GM21619 (cell line): Measurements from ENCODE around the gene CHRM5.
"Not testable (repeated sequence)": the region's sequence is repeated elsewhere in the genome, so short reads cannot be mapped to it uniquely, and the experiment has no call there.

Experiments used
- ATAC-seq: cut with Tn5 transposase; IDR thresholded peaks from one replicate; pipeline ENCODE4 v1.9.1; 2021; ENCODE audit not compliant: unreplicated experiment

The CHRM5 gene

DNA sequence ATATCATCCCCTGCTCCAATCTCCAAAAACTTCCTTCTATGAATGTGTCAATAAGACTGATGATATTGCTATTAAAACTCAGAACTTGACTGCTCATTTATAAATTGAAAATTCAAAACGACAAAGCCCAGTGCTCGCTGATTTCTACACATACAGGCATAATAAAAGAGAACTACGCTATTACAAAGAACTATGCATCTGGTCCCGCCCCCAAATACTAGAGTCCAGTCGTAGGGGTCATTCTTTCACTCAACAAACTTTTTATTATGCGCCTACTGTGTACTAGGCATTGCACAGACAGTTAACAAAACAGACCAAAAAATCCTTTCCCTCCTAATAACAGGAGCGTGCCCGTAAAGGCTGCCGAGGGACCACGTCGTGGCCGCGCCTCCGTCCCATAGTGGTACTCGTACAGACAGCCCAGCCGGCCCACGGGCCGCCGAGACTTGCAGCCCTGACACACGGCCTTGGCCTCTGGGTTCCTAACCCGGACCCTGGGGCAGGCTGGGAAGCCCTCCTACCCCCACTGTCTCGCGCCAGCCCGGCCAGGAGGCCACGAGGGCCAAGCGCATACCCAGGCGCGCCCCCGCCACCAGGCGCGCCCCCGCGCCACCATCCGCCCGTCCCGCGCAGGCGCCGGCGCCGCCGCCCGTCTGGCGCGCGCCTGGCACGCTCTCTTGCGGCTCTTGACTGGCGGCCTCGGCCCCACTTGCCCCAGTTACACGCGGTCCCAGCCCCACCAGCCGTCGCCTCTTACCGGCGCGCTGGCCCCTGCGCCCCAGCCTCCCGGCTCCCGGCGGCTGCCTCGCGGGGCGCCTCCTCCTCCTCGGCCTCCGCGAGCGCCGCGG is 70.0 kb downstream of the CHRM5 start:
- ATAC-seq, result peak; percentile 62

DNA sequence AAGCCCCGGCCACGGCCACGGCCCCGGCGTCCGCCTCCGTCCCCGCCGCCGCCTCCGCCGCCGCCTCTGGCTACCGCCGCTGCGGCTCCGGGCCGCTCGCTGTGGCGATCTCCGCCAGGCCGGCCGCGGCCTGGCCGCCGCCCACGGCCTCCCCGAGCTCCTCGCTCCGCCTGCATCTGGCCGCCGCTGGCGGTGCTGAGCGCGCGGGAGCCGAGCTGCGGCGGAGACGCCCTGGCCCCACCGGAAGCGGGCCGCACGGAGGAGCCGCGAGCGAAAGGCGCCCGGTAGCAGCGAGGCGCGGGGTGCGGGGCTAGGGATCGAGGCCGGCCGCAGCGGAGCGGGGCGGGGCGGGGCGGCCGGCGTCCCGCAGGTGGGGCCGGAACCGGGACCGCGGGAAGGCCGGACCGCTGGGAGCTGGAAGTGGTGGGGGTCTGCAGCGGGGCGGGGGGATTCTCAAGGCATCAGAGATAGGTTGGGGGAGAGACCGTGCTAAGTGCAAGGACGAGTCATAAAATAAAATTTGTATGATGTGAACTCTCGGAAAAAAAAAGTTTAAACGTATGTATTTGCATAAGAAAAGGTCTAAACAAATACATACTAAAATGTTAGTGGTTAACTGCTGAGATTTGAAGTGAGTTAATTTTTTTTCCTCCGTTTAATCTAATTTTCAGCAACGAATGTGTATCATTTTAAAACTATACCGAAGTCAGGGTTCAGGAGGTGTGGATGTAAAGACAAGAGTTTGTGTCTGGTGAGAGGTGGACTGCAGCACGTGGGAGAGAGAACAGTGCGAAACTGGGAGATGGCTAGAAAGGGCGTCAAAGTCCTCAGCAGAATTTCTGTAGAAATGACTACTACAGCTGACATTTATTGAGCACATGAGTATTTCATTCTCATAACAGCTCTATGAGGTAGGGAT is 70.8 kb downstream of the CHRM5 start, which contains the start of gene AVEN:
Gene AVEN (minus strand): TSS at position 334 of the 919 bp plus-strand sequence. CDS start 158 bp downstream, at position 176.
- ATAC-seq, result peak; percentile 36

DNA sequence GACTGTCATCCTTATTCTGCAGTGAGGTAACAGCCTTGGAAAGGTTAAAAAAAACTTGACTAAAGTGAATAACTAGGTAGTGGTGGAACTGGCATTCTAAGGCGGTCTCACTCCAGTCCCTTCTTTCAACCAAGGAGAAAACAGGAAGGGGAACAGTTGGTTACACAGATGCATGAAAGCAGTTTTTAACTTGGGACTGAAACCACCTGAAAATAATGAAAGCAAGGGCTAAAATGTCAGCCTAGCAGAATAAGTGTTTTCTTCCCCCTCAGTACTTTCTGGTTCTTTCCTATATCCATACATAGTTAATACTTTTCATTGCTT is 71.5 kb downstream of the CHRM5 start:
- peak; percentile 12 for ATAC-seq

DNA sequence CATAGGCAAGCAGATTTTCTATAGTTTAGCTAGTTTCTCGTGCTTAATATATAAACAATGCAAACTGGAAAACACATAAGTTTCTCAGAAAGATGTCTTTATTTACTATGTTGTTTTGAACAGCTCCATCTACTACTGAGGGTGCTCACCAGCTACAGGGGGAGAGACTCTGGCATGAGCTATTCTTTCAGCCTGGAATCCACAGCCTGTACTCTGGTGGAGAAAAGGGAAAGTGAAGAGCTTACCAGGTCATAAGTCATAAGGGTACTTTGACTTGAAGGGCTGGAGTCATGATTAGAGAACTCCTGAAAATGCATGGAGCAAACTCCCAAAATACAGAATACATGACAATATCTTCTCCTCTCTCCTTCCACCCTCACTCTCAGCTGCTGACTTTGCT is 75.1 kb downstream of the CHRM5 start:
- ATAC-seq, result no peak

DNA sequence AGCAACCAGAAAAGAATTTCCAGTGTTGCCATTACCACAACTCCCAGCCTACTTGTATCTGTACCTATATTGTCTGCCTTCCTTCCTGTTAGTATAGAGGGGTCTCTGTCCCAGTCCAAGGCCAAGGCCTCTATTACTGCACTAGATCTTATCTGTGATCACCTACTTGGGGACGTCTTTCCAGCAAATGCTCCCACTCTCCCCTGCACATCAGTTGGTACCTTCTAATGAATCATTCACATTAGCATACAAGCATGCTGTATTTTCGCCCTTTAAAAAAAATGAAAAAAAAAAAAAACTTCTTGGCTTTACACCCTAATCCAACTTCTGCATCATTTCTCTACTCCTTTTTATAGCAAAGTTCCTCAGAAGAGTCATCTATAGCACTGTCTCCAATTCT is 75.5 kb downstream of the CHRM5 start:
- ATAC-seq, result no peak

DNA sequence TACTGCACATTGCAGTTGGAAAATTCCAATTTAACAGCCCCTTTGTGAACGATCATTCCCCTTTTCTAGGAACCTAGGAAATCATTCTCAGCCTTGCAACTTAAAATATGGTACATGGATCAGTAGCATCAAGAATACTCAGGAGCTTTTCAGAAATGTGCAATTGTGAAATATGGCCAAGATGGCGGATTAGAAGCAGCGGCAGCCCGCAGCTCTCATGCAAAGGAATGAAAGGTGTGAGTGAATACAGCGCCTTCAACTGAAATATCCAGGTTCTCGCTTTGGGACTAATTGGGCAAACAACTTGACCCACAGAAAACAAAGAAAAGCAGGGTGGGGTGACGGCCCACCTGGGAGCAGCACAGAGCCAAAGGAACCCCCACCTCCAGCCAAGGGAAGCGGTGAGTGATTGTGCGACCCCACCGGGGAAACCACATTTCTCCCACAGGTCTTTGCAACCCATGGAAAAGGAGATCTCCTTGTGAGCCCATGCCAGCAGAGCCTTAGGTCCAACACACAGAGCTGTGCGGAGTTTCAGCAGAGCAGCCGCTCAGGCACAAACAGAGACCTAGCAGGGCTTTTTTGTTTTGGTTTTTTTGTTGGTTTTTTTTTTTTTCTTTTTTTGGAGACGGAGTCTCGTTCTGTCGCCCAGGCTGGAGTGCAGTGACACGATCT is 78.3 kb downstream of the CHRM5 start:
- no peak for ATAC-seq

DNA sequence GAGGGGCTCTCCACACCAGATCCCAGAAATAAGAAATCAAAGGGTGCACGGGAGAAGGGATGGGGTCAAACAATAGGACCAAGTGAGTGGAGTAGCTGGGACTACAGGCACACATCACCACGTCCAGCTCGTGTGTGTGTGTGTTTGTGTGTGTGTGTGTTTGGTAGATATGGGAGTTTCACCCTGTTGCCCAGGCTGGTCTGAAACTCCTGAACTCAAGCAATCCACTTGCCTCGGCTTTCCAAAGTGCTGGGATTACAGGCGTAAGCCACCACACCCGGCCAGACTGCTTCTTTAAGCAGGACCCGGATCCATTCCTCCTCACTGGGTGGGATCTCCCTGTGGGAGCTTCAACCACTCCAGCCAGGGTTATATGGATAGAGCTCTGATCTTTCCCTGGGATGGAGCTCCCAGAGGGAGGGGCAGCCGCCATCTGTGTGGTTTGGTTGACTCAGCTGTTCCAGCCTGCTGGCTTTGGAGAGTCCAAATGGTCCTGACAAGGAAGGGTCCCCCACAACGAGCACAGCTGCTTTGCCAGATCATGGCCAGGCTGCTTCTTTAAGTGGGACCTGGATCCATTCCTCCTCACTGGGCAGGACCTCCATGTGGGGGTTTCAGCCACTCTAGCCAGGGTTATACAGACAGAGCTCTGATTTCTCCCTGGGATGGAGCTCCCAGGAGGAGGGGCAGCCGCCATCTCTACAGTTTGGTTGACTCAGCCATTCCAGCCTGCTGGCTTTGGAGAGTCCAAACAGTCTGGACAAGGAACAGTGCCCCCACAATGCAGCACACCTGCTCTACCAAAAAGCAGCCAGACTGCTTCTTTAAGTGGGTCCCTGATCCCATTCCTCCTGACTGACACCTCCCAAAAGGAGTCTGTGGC is 79.8 kb downstream of the CHRM5 start:
- ATAC-seq, result no peak

DNA sequence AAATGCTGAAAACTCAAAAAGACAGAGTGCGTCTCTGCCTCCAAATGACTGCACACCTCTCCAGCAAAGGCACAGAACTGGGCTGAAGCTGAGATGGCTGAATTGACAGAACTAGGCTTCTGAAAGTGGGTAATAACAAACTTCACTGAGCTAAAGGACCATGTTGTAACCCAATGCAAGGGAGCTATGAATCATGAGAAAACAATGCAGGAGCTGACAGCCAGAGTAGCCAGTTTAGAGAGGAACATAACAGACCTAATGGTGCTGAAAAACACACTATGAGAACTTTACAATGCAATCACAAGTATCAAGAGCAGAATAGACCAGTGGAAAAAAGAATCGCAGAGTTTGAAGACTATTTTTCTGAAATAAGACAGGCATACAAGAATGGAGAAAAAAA is 80.8 kb downstream of the CHRM5 start:
- no peak for ATAC-seq

DNA sequence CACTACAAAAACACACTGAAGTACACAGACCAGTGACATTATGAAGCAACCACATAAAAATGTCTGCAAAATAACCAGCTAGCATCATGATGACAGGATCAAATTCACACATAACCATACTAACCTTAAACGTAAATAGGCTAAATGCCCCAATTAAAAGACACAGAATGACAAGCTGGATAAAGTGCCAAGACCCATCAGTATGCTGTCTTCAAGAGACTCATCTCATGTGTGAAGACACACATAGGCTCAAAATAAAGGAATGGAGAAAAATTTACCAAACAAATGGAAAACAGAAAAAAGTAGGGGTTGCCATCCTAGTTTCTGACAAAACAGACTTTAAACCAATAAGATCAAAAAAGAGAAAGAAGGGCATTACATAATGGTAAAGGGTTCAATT is 82.1 kb downstream of the CHRM5 start:
- ATAC-seq, result not testable (repeated sequence)

DNA sequence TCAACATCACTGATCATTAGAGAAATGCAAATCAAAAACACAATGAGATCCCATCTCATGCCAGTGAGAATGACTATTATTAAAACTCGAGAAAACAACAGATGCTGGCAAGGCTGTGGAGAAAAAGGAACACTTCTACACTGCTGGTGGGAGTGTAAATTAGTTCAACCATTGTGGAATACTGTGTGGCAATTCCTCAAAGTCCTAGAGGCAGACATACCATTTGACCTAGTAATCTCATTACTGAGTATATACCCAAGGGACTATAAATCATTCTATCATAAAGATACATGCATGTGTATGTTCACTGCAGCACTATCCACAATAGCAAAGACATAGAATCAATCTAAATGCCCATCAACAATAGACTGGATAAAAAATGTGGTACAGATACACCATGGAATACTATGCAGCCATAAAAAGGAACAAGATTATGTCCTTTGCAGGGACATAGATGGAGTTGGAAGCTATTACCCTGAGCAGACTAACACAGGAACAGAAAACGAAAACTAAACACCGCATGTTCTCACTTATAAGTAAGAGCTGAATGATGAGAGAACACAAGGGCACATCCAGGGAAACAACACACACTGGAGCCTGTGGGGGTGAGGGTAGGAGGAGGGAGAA is 85.9 kb downstream of the CHRM5 start:
- no peak for ATAC-seq

DNA sequence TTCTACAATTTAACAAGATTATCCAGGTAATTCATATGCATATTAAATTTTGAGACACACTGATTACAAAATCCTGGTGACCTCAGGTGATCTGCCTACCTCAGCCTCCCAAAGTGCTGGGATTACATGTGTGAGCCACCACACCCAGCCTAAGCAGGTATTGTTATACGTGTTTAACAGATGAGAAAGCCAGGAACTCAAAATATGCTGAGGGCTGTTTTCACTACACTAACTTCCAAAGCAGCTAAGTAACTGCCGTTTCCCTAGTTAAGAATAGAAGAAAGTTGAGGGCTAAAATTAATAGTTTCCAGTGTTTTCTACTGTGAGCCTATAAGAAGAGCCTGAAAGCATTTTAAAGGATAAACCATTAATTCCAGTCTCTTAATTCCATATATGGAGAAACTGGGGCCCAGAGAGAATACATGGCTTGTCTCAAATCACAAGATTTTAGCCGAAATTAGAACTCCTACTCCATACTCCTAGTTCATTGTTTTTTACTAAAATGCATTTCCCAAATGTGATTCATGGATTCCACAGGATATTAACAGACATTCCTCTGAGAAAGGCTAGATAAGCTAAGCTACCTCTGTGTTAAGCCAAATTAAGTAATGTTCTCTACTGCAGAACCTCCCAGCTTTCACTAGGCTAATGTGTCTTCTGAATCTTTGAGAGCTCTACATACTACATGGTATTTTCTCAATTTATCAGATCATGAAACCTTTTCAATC is 87.7 kb downstream of the CHRM5 start:
- ATAC-seq, result no peak

DNA sequence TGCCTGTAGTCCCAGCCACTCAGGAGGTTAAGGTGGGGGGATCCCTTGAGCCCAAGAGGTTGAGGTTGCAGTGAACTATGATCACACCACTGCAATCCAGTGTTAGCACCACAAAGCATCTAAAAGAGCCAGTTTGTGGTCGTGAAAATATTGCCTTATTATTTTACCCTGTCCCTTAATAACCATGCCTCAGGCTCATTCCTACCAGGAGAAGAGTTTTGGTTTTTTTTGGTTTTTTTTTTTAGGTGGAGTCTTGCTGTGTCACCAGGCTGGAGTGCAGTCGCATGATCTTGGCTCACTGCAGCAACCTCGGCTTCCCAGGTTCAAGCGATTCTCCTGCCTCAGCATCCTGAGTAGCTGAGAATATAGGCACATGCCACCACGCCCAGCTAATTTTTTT is 88.6 kb downstream of the CHRM5 start:
- no peak for ATAC-seq

DNA sequence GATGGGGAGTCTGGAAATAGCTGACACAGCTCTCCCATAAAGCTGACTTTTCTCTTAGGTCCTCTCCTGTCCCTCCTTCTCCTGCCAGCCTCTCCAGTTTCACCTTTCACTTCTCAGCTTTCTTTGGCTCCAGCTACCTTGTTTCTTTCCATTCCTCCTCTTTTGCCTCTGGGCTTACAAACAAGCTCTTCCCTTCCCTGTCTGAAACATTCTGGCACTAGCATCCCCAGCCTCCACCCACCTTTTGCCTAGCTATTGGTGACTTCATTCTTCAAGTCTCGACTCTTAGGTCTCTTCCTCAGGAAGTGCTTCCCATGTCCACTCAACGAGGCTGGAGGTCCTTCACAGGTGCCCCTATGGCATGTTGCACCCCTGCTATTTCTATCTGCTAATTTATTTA is 91.2 kb downstream of the CHRM5 start:
- ATAC-seq, result no peak

DNA sequence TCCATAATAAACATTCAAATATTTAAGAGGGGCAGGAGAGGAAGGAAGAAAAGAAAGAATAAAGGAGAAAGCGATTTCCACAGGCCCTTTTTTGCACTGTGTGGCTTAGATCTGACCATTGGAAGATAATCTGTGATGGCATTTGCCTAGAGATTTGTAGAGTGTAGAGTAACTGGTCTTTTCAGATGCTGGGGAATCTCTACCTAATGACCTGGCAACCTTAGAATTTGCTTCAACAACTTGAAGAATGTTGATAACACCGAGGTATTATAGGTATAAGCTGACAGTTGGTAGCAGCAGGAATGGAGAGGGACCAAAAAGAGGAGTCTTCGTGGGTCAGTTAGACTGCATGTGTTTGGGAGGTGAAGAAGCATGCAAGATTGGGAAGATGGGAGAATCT is 91.6 kb downstream of the CHRM5 start:
- ATAC-seq, result no peak

DNA sequence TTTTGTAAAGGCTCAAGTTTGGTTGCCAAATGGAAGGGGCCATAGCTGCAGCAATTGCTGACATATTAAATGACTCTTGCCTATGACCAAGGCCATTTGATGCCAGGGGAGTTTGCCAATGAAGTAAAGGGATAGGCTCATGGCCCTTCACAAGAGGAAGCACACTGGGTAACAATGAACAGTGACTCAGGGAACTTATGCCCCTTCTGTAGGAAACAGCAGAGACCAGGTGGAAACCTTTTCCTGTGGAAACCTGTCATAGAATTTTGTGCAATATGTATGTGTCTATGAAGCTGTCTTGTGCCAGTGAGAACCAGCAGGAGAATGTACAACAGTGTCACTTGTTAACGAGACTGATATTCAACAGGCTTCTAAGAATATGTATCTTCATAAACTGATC is 96.1 kb downstream of the CHRM5 start:
- no peak for ATAC-seq

DNA sequence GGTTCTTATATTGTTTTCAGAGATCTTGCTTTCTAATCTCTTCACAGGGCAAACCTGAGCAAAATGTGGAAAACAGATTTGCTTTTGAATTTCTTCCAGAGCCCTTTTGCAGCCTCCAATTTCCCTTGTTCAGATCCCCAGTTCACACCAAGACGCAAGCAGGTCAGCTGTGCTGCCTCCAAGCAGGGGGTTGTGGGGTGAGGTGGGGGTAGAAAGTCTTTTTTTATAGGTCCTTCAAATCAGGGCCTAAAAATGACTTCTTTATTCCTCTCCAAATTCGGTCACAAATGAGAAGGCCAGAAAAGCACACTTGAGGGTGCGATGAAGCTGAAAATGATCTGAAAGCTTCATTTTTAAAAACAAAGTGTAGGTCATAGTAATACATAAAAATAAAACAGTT is 97.0 kb downstream of the CHRM5 start:
- no peak for ATAC-seq

DNA sequence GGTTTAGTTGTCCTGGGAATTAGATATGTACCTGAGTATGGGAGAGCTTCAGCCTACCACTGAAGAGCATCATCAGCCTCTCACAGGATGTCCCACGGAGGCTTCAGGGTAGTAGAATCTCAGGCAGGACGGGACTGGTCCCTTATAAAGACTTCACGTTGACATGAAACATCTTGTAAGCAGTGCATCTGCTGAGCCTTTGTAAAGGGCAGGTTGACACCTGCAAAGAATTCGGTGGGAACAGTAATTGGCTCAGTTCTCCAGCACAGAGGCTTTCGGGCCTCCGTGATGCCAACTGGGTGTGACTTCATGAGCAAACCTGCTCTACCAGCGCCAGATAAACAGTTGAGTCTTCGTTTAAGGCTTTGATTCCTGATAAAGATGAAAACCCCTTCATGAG is 97.6 kb downstream of the CHRM5 start:
- ATAC-seq, result no peak

DNA sequence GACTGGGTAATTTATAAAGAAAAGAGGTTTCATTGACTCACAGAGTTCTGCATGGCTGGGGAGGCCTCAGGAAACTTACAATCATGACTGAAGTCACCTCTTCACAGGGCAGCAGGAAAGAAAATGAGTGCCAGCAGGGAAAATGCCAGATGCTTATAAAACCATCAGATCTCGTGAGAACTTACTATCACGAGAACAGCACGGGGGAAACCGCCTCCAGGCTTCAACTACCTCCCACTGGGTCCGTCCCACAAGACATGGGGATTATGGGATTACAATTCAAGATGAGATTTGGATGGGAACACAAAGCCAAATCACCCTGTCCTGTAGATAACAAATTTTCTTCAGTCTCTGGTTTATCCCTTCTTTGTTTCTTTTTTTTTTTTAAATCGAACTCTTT is 101.7 kb downstream of the CHRM5 start:
- no peak for ATAC-seq

DNA sequence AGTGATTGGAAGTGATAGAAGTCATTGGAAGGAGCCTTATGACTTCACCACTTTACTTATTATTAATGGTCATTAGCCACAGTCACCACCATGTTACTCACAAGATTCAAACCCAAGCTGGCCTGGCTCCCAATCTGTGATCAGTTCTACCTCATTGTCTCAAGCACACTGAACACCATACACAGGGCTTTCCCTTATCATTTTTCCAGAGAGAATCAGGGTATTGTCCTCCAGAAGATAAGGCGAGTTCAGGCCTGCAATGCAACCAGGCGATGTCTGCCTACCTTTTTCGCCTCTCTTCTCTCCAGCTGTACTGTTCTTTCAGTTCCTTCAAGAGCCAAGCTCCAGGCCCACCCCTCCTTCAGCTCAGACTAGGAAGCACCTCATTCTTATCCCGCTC is 108.5 kb downstream of the CHRM5 start:
- ATAC-seq, result no peak
